GM19043 (cell line): ENCODE measurements around the gene CIDEA.
A peak's percentile ranks its signal among the peaks of the same experiment; 100 is the strongest.

Experiments used
- ATAC-seq: cut with Tn5 transposase; IDR thresholded peaks from one replicate; pipeline ENCODE4 v1.9.1; 2021; ENCODE audit warnings: low read depth; ENCODE audit not compliant: unreplicated experiment

The CIDEA gene

DNA sequence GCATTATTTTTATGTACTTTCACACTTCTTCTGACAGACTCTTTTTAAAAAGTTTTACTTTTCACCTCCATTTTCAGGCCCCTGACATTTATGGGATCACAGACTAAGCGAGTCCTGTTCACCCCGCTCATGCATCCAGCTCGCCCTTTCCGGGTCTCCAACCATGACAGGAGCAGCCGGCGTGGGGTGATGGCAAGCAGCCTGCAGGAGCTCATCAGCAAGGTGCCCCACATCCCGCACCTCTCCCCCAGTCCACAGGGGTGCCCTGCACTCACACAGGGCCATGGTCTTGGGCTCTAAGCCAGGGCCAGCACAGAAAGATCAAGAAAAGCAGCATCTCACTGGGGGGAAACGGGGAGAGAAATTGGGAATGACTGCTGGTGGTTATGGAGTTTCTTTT lies 8.6 kb downstream of the CIDEA start:
- no peak for ATAC-seq

GRCh38 chr18:12264864-12265263 lies 10.7 kb downstream of the CIDEA start:
- ATAC-seq: no peak

DNA sequence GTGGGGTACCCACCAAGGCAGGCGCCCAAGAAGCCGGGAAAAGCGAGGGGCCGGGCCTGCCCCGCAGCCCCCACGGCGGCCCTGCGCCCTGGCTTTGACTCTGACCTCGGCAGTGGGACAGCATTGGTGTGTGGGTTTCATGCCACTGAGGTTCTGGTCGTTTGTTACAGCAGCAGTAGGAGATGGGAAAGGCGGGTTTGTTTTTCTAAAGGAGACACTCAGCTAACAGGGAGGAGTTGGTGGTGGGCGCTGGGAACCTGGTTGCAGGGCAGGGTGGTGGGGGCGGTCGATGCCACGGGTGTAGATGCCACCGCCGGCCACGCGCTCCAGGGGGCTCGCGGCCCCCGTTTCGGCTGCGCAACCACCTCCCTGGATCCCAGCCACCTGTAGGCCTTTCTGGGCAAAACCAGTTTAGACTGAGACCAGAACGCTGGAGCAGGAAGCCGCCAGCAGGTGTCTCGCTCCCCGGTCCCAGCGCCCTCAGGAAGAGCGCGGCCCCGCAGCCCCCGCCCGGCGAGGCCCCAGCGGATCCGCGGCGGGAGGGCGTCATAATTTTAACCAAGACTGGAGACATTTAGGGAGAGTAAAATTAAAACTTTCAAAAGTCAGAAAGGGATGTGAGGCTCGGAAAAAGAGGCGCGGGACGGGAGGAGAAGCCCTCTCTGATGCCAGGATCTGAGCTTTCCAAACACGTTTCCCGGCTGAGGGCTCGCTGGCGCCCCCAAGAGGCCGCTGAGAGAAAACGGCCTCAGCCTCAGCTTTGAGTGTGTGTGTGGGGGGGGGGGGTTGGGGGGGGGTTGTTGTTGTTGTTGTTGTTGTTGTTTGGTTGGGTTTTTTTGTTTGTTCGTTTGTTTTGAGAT lies 17.4 kb downstream of the CIDEA start:
- peak; percentile 85 for ATAC-seq

DNA sequence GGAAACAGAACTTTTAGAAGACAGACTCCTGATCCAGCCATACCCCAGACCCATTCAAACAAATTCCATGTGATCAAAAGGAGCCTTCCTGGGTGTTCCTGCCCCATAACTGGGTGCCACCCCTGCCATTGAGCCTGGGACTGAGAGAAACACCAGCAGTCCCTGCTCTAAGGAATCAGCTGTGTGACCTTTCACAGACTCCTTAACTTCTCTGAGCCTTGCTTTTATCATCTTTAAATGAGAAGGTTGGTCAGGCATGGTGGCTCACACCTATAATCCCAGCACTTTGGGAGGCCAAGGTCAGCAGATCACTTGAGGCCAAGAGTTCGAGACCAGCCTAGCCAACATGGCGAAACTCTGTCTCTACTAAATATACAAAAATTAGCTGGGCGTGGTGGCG lies 20.6 kb downstream of the CIDEA start:
- no peak for ATAC-seq

DNA sequence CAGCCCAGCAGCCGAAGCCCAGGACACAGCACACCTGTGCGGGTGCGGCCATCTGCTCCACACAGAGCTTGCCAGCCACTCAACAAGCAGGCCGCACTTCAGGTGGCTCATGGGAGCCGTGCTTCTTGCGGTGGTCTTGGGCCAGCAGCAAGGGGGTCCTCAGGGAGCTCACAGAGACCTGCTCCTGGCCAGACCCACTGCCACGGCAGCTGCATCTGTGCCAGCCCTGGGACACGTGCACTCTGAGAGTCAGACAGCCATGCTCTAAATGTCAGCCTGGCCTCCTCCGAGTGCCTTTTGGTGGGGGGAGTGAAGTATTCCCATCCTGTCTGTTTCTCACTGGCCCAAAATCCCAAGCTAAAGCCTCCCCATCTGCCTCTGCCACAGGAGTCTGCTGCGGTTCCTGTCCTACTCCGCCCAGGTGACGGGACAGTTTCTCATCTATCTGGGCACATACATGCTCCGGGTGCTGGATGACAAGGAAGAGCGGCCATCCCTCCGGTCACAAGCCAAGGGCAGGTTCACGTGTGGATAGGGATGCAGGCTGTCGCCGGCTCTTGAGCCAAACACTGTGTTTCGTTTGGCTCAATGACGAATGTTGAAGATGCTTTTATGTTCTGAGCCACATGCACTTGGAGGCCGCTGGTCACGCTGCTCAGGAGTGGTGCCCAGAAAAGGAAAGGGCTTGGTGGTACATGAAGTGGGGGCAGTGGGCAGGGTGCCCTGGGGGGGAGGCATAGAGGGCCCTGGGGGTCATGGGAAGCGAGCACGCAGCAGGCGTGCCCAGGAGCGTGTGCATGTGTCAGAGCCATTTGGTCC lies 22.8 kb downstream of the CIDEA start:
- ATAC-seq: no peak

DNA sequence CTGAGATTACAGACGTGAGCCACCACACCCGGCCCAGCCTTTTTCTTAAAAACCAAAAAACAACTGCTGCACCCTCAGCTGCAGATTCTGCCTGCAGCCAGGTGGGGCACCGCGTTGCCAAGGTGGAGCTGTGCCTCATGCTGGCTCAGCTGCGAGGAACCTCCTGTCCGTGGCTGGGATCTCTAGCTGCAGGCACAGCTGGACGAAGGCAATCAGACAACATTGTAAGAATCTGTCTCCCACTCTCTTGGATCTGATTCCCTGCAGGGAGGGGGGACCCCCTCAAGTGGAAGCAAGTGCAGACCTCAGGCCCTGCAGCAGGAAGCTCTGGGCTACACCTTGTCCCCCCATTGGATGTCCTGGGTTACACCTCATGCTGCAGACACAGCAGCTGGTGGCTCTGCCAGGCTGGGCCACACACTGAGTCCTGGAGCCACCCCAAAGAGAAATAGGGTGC lies 24.1 kb downstream of the CIDEA start:
- no peak for ATAC-seq

DNA sequence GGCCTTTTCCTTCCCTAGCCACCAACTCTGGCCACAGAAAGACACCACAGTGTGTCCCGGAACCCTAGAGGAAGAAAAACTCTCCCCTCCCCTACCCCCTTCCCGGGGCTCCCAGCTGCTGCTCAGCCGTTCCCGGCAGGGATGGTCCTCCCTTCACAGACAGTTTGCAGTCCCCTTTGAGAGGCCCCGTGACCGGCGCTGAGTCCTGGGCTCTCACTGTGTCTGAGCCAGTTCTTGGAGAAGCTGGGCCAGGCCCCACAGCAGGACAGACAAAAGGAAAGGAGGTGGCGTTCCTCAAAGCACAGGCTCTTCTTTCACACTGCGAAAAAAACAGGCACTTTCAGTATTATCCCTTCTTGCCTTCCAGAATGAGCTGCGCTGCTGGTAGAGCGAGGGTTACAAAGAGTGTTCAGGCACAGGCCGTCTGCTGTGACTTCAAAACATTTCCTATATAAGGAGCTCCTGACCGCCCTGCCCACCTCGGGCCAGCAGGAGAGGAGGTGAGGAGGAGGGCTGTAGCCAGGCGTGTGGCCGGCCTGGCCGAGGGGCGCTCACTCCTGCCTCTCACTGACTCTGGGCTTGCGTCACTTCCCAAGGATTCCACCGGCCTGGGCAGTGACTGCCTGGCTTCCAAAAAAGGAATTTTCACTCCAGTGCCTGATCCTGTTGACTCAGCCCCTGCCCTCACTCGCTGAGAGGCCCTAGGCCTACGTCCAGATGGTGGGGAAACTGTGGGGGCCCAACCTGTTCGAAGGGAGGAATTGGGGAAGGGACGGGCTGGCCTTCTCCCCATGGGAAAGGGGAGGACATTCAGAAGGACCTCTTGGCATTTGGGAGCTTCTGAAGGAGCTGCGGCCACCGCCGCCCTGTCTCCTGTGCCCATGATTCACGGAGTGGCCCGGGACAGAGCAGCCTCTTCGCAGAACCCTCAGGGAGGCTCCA lies 24.9 kb downstream of the CIDEA start:
- ATAC-seq: no peak

- no peak for ATAC-seq
Measured at GRCh38 chr18:12279781-12280531, 25.8 kb downstream of the CIDEA start.

- no peak for ATAC-seq
Measured at GRCh38 chr18:12281861-12282260, 27.7 kb downstream of the CIDEA start.

DNA sequence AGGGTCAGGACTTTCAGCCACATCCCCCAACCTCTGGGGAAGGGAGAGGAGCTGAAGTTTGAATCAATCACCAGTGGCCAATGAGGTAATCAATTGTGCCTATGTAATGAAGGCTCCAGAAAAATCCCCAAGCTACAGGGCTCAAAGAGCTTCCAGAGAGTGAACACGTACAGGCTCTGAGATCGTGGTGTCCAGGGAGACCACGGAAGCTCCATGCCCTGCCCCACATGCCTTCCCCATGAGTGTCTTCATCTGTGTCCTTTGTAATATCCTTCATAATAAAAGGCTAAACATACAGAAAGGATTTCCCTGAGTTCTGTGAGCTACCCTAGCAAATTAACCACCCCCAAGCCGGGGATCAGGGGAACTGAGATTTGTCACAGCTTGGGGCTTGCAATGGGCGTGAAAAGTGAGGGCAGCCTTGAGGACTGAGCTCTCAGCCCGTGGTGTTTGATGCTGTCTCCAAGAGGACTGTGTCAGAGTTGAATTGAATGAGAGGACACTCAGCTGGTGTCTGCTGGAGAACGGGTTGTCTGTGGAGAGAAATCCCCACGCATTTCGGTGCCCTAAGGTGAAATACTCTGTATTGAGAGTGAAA lies 28.4 kb downstream of the CIDEA start:
- no peak for ATAC-seq

DNA sequence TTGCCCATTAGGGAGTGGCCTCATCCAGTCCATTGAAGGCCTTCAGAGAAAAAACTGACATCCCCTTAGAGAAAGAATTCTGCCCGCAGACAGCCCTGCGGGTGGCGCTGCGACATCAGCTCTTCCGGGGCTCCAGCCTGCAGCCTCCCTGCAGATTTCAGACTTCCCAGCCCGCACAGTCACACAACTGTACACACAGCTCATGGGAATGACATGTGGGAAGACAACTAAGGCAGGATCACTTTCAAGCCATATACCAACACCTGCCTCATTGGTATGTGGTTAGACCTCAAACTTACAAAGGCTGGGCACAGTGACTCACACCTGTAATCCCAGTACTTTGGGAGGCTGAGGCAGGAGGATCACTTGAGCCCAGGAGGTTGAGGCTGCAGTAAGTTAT lies 29.1 kb downstream of the CIDEA start:
- ATAC-seq: no peak

GRCh38 chr18:12283666-12284065 lies 29.5 kb downstream of the CIDEA start:
- no peak for ATAC-seq

GRCh38 chr18:12287131-12287681 lies 33.0 kb downstream of the CIDEA start:
- ATAC-seq: no peak

- ATAC-seq: no peak
Measured at GRCh38 chr18:12287684-12288402, 33.7 kb downstream of the CIDEA start.

GRCh38 chr18:12288403-12288755 lies 34.2 kb downstream of the CIDEA start:
- no peak for ATAC-seq

DNA sequence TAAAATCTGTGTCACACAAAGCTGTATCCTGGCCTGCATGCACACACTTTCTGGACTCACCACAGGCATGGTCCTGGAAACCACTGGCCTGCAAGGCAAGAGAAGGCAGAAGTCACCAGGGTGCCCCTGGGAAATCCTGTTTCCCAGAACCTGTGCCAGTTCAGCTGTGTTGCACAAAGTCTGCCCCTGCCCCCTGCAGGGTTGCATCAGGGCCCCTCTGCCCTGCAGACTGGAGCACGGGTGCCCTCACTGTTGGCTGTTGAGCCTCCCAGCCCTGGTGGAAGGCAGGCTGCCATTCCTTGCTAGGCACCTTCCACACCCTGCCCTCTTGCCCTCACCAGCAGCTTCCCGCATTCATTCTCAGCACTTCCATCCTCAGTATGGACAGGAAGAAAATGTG lies 35.9 kb downstream of the CIDEA start:
- no peak for ATAC-seq

GRCh38 chr18:12291161-12291560 lies 37.0 kb downstream of the CIDEA start:
- ATAC-seq: no peak

DNA sequence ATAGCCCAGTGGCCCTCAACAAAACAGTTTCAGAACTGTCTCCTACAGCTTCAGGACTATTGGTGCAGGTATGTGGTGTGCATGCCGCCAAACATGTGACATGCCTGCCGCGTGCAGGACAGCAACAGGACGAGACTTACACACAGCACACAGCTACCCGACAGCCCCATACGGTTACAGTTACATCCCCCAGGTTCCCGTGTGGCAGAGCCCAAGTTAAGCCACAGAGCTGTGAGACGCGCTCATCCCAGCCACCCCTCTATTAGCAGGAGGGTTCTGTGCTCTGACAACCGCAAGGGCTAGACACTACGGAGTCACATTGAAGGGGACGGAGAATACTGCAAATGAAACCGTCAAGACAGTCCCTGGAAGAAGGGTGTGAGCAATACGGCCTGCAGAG lies 37.5 kb downstream of the CIDEA start:
- no peak for ATAC-seq

DNA sequence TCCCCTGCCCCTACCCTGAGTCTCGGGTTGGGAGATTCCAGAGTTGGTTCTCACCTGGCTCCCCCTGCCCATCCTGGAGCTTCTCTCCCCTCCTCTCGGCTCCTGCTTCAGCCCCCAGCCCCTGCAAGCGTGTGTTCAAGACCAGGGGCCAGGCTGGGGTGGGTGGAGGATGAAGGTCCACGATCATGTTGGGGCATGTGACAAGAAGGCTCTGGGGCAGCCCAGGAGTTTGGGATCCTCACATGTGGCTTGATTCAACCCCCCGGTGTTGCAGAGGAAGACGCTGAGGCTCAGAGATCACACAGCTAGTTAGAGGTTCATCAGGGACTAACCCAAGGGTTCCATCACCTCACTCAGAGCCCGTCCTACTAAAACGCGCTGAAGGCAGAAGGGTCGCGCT lies 39.7 kb downstream of the CIDEA start:
- no peak for ATAC-seq
